Fibroblast of lung (primary cell): ENCODE results near the gene GSPT2. TPM values are rescaled to one million over a fixed set of nuclear protein-coding genes. Genes with fewer than 3 reads are reported as not detected.

Experiments used
- DNase-seq, 2 donors: peaks; one replicate each; pipeline versions ENCODE4 v3.0.0 to v3.0.0-alpha.2; 2010; ENCODE audit warnings: low read depth in 2 of 2
- H2AFZ ChIP-seq: 2 replicates; pipeline ENCODE4 v1.5.1; 2012; ENCODE audit warnings: low read length, control low read depth, inconsistent platforms
- H3K27ac ChIP-seq: 2 replicates; pipeline ENCODE4 v1.5.1; 2011; ENCODE audit warnings: low read length, control low read depth; ENCODE audit not compliant: insufficient read depth
- H3K27me3 ChIP-seq: 2 replicates; pipeline ENCODE4 v1.5.1; 2011; ENCODE audit warnings: mild to moderate bottlenecking, low read length; ENCODE audit not compliant: control insufficient read depth, insufficient read depth
- H3K36me3 ChIP-seq: 2 replicates; pipeline ENCODE4 v1.5.1; 2011; ENCODE audit warnings: low read length; ENCODE audit not compliant: control insufficient read depth, insufficient read depth
- H3K4me1 ChIP-seq: 2 replicates; pipeline ENCODE4 v1.5.1; 2011; ENCODE audit warnings: low read length; ENCODE audit not compliant: control insufficient read depth, insufficient read depth; ENCODE audit errors: extremely low read depth
- H3K4me2 ChIP-seq: 2 replicates; pipeline ENCODE4 v1.5.1; 2011; ENCODE audit warnings: low read length, control low read depth; ENCODE audit not compliant: insufficient read depth; ENCODE audit errors: extremely low read depth
- H3K4me3 ChIP-seq, 4 experiments: fragments of 200-600 bp in 1 of 4; sonication (generic) in 1 of 4; replicated peaks in 1 of 4; 2 replicates each; pipeline ENCODE4 v1.5.1; 2011 to 2016; ENCODE audit warnings: low read length in 4 of 4, low read depth in 3 of 4, mild to moderate bottlenecking in 3 of 4, control low read depth in 2 of 4, inconsistent platforms in 1 of 4, mixed read lengths in 1 of 4; ENCODE audit not compliant: insufficient read depth in 1 of 4; ENCODE audit errors: control extremely low read depth in 1 of 4
- H3K79me2 ChIP-seq: 2 replicates; pipeline ENCODE4 v1.5.1; 2012; ENCODE audit warnings: mild to moderate bottlenecking, low read length, inconsistent platforms; ENCODE audit not compliant: control insufficient read depth, insufficient read depth
- H3K9ac ChIP-seq: 2 replicates; pipeline ENCODE4 v1.5.1; 2011; ENCODE audit warnings: mild to moderate bottlenecking, low read length, control low read depth; ENCODE audit not compliant: insufficient read depth
- H3K9me3 ChIP-seq: 2 replicates; pipeline ENCODE4 v1.5.1; 2012; ENCODE audit warnings: low read depth, low read length; ENCODE audit not compliant: control insufficient read depth, insufficient read depth
- H4K20me1 ChIP-seq: 2 replicates; pipeline ENCODE4 v1.5.1; 2011; ENCODE audit warnings: low read length; ENCODE audit not compliant: control insufficient read depth, insufficient read depth; ENCODE audit errors: extremely low read depth
- CTCF ChIP-seq, 2 donors: IDR thresholded peaks in 1 of 2; conservative IDR thresholded peaks in 1 of 2; 1 replicate in 1 of 2; 2 replicates in 1 of 2; pipeline ENCODE4 v1.5.1; 2011 to 2012; ENCODE audit warnings: low read length in 2 of 2, control low read depth in 1 of 2, inconsistent platforms in 1 of 2, low read depth in 1 of 2, mild to moderate bottlenecking in 1 of 2
- EZH2 ChIP-seq: IDR thresholded peaks from 2 replicates; pipeline ENCODE4 v1.5.1; 2012; ENCODE audit warnings: low read length, control low read depth, mild to moderate bottlenecking; ENCODE audit errors: missing control alignments
- polyA plus RNA-seq, 2 donors: library from polyadenylated mRNA; depleted of rRNA in 1 of 2; stranded (reverse) in 1 of 2; unstranded in 1 of 2; fragments of >200 nt; gene quantifications; 2 replicates each; pipeline ENCODE4 v1.2.1, GENCODE V29; 2011 to 2012; ENCODE audit warnings: missing spikeins in 1 of 2
- total RNA-seq: library from RNA; depleted of rRNA; stranded (reverse); fragments of >200 nt; gene quantifications from 2 replicates; pipeline ENCODE4 v1.2.1, GENCODE V29; 2014

GSPT2 gene
- total and polyA plus RNA-seq, 2 donors (not counting 1 experiment from before 2014, with no cell fraction given): 6.4 to 7.1 TPM

- no peak overlapping the region for H3K9ac ChIP-seq
- H4K20me1 ChIP-seq: no peaks in the 10 kb centered on the region
- H3K4me2 ChIP-seq: no peak overlapping the region
- no peaks in the 10 kb centered on the region for H3K9me3 ChIP-seq
- H3K4me3 ChIP-seq: no peak overlapping the region
- DNase-seq: no peak
- H2AFZ ChIP-seq: no peak overlapping the region
- TF ChIP-seq CTCF (conservative IDR thresholded peaks at IDR 0.05 in 1 of 2, IDR thresholded peaks at IDR 0.05 in 1 of 2; ENCODE audit: low read depth in 1 of 2, low read length in 2 of 2) (no peak), EZH2 (no peak)
- no peaks in the 10 kb centered on the region for H3K36me3 ChIP-seq
- no peaks in the 10 kb centered on the region for H3K4me1 ChIP-seq
- H3K27me3 ChIP-seq: no peaks in the 10 kb centered on the region
- H3K27ac ChIP-seq: no peak overlapping the region
- H3K79me2 ChIP-seq: no peaks in the 10 kb centered on the region
Observed at GRCh38 chrX:51760657-51761056, 17.4 kb downstream of the GSPT2 start.

GRCh38 chrX:51766546-51766945 lies 23.3 kb downstream of the GSPT2 start:
- DNase-seq: no peak
- Histone ChIP-seq H4K20me1 (no peaks in the 10 kb centered on the region), H3K79me2 (no peaks in the 10 kb centered on the region), H3K4me2 (no peak overlapping the region), H3K27ac (no peak overlapping the region), H3K4me3 (no peak overlapping the region), H3K9ac (no peak overlapping the region), H2AFZ (no peak overlapping the region), H3K4me1 (no peaks in the 10 kb centered on the region), H3K36me3 (no peaks in the 10 kb centered on the region), H3K27me3 (no peaks in the 10 kb centered on the region), H3K9me3 (no peaks in the 10 kb centered on the region)
- TF ChIP-seq CTCF (conservative IDR thresholded peaks at IDR 0.05 in 1 of 2, IDR thresholded peaks at IDR 0.05 in 1 of 2; ENCODE audit: low read depth in 1 of 2, low read length in 2 of 2) (no peak), EZH2 (no peak)

- Histone ChIP-seq H4K20me1 (no peaks in the 10 kb centered on the region), H3K9ac (no peak overlapping the region), H2AFZ (no peak overlapping the region), H3K79me2 (no peaks in the 10 kb centered on the region), H3K4me2 (no peak overlapping the region), H3K36me3 (no peaks in the 10 kb centered on the region), H3K27me3 (no peaks in the 10 kb centered on the region), H3K4me1 (no peaks in the 10 kb centered on the region), H3K27ac (no peak overlapping the region), H3K4me3 (no peak overlapping the region), H3K9me3 (no peaks in the 10 kb centered on the region)
- DNase-seq: no peak
- no peak for TF ChIP-seq CTCF (conservative IDR thresholded peaks at IDR 0.05 in 1 of 2, IDR thresholded peaks at IDR 0.05 in 1 of 2; ENCODE audit: low read depth in 1 of 2, low read length in 2 of 2)
- no peak for TF ChIP-seq EZH2
Observed at GRCh38 chrX:51776851-51777250, 33.6 kb downstream of the GSPT2 start.
